ENCODE results near the gene TCF23. TPM values are rescaled to one million over a fixed set of nuclear protein-coding genes. Genes with fewer than 3 reads are reported as not detected.

TCF23 gene
- total RNA-seq, 1 experiment from 2014 or later: 0.13 TPM

DNA sequence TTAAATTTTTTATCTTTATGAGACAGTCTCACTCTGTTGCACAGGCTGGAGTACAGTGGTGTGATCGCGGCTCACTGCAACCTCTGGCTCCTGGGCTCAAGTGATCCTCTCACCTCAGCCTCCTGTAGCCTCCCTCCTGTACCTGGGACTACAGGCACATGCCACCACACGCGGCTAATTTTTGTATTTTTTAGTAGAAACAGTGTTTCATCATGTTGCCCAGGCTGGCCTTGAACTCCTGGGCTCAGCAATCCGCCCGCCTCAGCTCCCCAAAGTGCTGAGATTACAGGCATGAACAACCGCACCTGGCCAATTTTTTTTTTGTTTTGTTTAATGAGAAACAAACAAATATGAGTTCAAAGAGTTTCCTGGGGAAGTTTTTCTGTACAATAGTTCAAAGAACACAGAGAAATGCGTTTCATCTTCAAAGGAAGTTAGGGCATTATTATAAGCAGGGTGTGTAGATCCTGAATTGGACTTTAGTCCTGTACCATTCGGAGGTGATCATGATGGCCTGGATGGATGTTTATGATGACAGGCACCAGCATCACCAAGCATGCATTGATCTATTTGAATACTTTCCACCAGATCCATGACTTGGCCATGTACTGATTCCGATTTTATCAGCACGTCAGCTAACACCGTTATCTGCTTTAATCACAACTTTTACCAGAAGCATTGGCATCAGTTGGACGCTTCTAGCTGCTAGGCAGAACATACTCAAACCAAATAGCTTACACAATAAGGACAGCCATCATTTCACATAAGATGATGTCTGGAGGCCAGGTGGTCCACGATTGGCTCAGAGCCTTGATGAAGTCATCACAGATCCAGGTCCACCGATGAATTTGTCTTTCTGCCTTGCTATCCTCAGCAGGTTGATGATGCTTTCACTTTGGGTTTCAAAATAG, 28.9 kb downstream of the TCF23 start:
- H3K9me3 Mint-ChIP-seq: no peaks in the 10 kb centered on the region
- ChIA-PET POLR2A (no interaction called here), CTCF (interaction anchor here (1.1 to 2.1 kb wide), 2 partner anchors 14 to 44 kb away, joined by 4 to 12 read pairs; partner anchors contain the start of gene PREB)
- H3K27ac Mint-ChIP-seq: no peak overlapping the region
- ATAC-seq (no peak), DNase-seq (ENCODE audit: low spot score) (no peak)
- TF ChIP-seq STAT6 (CRISPR knock-in tag; conservative IDR thresholded peaks at IDR 0.05; ENCODE audit: low read depth): no peak
- TF ChIP-seq NFATC4 (CRISPR knock-in tag; IDR thresholded peaks at IDR 0.05): no peak
- TF ChIP-seq GABPB1 (CRISPR knock-in tag; IDR thresholded peaks at IDR 0.05): peak; percentile 98
- TF ChIP-seq ZNF281 (CRISPR knock-in tag; IDR thresholded peaks at IDR 0.05): no peak
- TF ChIP-seq SMAD4 (CRISPR knock-in tag; IDR thresholded peaks at IDR 0.05): no peak
- H3K36me3 Mint-ChIP-seq: no peaks in the 10 kb centered on the region
- no peaks in the 10 kb centered on the region for H3K4me1 Mint-ChIP-seq
- H3K27me3 Mint-ChIP-seq (ENCODE audit: low read depth): peaks cover 5% of the 10 kb centered on the region; the same call in 1 of the 2 replicates
- no peak overlapping the region for H3K4me3 Mint-ChIP-seq

DNA sequence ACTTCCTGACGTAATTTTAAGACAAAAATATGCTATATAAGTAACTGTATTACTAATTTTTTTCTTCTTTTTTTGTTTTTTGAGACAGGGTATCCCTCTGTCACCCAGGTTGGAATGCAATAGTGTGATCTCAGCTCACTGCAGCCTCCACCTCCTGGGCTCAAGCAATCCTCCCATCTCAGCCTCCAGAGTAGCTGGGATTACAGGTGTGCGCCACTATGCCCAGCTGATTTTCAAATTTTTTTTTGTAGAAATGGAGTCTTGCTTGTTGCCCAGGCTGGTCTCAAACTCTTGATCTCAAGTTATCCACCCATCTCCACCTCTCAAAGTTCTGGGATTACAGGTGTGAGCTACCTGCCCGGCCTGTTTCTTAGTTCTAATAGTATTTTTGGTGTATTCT, 29.7 kb downstream of the TCF23 start:
- no peaks in the 10 kb centered on the region for H3K9me3 Mint-ChIP-seq

GRCh38 chr2:27179344-27180000, 30.7 kb downstream of the TCF23 start:
- CTCF ChIA-PET: interaction anchor here (0.6 kb wide), 1 partner anchor 10 kb away, joined by 3 read pairs; no protein-coding TSS in a partner anchor
- POLR2A ChIA-PET: no interaction called here
- TF ChIP-seq GABPB1 (CRISPR knock-in tag; IDR thresholded peaks at IDR 0.05) (peak; percentile 20; the same call in 1 of the 2 replicates), FOXJ3 (CRISPR knock-in tag; IDR thresholded peaks at IDR 0.05; ENCODE audit: borderline replicate concordance) (no peak)
- Mint-ChIP-seq H3K27ac (no peak overlapping the region), H3K27me3 (ENCODE audit: low read depth) (peaks cover 6% of the 10 kb centered on the region), H3K9me3 (0 out of 2 replicates have a peak, but pooled peaks cover 5% of the 10 kb centered on the region), H3K36me3 (no peaks in the 10 kb centered on the region), H3K4me1 (no peaks in the 10 kb centered on the region), H3K4me3 (no peak overlapping the region)
- DNase-seq (ENCODE audit: low spot score) (no peak), ATAC-seq (no peak)

More for the DNA sequence above, 29.7 kb downstream of the TCF23 start:
- TF ChIP-seq TCF7 (CRISPR knock-in tag; IDR thresholded peaks at IDR 0.05; ENCODE audit: low read depth) (no peak), TEAD4 (CRISPR knock-in tag; IDR thresholded peaks at IDR 0.05) (no peak), SOX15 (CRISPR knock-in tag; IDR thresholded peaks at IDR 0.05) (no peak), IRF2 (CRISPR knock-in tag; IDR thresholded peaks at IDR 0.05; ENCODE audit: borderline replicate concordance, low read depth) (no peak), NFYB (CRISPR knock-in tag; conservative IDR thresholded peaks at IDR 0.05; ENCODE audit: low read depth) (no peak), RELA (CRISPR knock-in tag; IDR thresholded peaks at IDR 0.05; ENCODE audit: borderline replicate concordance) (no peak), JUN (CRISPR knock-in tag; IDR thresholded peaks at IDR 0.05) (no peak), MYBL2 (CRISPR knock-in tag; IDR thresholded peaks at IDR 0.05) (no peak), ELF4 (CRISPR knock-in tag; IDR thresholded peaks at IDR 0.05; ENCODE audit: low read depth) (no peak), CREB1 (CRISPR knock-in tag; IDR thresholded peaks at IDR 0.05) (no peak)
- POLR2A ChIA-PET: no interaction called here
- ATAC-seq (no peak), DNase-seq (ENCODE audit: low spot score) (no peak)
- CTCF ChIA-PET: interaction anchor here (1.1 kb wide), 1 partner anchor 13 kb away, joined by 4 read pairs; no protein-coding TSS in a partner anchor
- Mint-ChIP-seq H3K36me3 (no peaks in the 10 kb centered on the region), H3K27ac (no peak overlapping the region), H3K4me1 (no peaks in the 10 kb centered on the region), H3K4me3 (no peak overlapping the region), H3K27me3 (ENCODE audit: low read depth) (peaks cover 6% of the 10 kb centered on the region)
